ENCODE measurements around the gene PXYLP1.
"Not testable (repeated sequence)": the region's sequence is repeated elsewhere in the genome, so short reads cannot be mapped to it uniquely, and the experiment has no call there.

PXYLP1 gene

DNA sequence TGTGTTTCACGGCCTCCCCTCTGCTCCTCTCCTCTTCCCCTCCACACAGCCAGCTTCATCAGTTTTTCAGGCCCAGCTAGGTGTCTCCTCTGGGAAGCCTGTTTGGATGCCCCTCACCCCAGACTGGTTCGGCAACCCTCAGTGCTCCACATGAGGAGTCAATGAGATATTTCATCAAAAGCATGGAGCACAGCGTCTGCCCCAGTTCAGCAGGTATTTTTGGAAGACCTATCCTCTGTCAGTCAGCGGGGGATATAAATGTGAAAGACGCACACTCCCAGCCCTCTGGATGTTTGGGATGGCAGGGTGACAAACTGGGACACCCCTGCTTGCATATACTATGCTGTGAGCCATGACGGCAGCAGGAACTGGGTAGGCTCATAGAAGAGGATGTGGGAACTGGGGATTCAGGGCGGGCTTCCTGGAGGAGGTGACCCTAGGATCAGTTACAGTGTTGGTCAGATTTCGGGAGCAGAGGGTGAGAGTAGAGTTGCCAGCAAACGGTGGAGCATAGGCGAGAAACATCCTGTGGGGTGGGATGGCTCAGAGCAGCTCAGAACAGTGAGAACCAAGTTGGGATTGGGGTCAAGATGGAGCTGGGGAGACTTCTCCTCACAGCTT lies 42.9 kb downstream of the PXYLP1 start:
- DNase-seq, result no peak

DNA sequence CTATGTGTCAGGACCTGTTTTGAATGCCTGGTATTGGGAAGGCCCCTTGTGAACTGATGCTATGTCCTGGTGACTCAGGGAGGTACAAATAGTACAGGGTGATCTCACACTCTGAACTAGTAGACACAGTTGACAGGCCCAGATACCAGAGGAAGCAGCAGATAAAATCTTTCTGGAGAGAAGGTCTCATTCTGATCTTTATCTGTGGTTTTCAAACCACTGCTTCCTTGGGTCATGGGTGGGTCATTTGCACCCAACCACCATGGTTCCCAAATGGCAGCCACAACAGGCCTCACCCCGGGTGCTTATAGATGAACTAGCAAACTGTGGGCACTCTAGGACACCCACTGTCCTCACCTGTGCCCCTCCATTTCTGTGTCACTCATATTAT lies 43.4 kb downstream of the PXYLP1 start:
- DNase-seq, result no peak

GRCh38 chr3:141275511-141275910 lies 43.9 kb downstream of the PXYLP1 start:
- DNase-seq, result no peak

DNA sequence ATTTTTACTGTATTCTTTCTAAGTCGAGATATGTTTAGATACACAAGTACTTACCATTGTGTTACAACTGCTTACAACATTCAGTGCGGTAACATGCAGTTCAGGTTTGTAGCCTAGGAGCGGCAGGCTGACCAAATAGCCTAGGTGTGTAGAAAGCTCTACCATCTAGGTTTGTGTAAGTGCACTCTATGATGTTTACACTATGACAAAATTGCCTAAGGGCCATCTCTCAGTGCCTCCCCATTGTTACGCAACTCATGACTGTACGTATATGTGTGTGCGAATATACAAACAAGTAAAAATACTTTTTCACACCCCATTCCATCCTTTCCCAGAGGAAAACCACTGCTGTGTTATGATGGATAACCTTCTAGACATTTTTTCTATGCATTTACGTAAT lies 44.3 kb downstream of the PXYLP1 start:
- DNase-seq, result peak; percentile 75

- DNase-seq, result no peak
These were observed 44.8 kb downstream of the PXYLP1 start for GRCh38 chr3:141276398-141276797.

DNA sequence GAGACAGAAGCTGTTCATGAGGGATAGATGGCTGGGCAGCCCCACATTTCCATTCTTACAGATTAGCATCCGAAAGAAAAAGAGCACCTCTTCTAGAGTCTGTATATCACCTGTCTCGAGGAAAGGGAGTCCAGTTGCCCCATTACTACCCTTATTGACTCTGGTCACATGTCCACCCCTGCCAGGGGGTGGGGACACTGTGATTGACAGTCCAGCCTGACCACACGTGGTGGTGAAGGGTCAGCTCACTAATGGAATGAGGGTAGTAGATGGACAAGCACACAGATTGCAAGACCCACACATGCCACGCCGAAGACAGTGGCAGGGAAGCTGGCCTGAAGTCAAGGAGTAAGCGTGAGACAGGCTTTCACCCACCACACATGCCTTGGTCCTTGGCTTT lies 45.8 kb downstream of the PXYLP1 start:
- DNase-seq, result no peak

DNA sequence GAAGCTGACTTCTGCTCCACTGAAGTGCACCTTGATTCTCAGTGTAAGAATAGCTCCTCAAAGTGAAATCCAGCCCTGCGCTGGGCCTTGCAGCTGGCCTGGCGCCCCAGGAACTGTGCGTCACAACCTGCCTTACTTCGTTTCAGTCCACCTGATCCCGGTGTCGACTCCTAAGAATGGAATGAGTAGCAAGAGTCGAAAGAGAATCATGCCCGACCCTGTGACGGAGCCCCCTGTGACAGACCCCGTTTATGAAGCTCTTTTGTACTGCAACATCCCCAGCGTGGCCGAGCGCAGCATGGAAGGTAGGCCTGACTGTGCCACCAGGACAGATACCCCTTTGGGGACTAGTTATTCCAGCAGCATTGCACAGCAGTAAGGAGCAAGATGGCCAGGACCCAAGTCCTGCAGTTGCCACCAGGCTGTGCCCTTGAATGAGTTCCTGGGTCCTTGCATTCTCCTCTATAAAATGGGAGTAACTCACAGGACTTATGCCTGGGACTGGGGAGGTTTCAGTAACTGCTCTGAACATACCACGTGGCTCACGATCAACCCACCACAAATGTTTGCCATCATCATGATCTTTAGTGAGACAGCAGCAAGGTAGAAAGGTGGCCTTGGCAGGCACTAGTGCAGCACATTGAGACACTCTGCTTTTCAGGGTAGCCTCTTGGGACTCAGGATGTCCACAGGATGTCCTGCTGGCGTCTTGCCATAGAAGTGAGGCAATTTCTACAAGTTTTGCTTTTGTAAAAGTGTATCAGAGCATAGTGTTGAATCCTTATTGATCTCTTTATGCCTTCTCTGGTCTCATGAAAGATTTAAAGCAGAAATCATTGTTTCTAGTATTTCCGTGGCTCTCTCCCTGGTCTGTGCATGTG lies 46.8 kb downstream of the PXYLP1 start:
- DNase-seq, result no peak

- peak; percentile 34 for DNase-seq
These were observed 47.7 kb downstream of the PXYLP1 start for GRCh38 chr3:141279077-141279967.

DNA sequence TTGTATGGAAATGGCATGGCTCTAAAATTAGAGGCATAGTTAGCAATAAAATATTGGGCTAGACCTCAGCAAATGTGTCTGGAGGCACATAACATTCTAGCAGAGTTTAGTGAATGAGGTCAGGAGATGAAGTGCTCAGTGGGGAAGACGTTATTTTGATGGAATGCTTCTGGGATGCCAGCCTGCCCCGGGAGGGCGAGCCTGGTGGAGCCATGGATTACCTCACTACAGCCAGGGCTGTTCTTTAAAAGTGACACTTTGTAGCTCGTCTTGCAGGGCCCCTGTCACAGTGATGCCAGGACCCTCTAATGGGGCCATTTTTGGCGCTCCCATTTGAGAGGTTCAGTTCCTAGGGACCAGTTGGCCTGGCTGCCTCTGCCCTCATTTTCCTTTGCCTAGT lies 48.5 kb downstream of the PXYLP1 start:
- no peak for DNase-seq

DNA sequence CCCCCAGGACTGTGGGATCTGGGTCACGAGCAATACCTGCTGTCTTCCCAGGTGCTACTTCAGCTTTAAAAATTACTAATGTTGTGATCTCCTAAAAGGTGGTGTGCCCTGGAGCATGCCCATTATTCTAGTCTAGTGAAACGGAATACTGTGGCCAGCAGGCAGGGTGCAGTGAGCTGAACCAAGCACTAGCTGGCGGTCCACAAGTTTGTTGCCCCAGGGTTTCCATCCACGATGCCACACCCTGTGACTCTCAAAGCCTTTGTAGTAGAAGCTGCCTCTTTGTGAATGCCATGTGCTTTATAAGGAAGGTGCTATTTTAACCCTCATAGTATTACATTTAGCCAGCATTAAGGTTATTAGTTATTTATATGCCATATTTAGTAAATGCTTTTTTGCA lies 49.1 kb downstream of the PXYLP1 start:
- DNase-seq, result peak; percentile 60

DNA sequence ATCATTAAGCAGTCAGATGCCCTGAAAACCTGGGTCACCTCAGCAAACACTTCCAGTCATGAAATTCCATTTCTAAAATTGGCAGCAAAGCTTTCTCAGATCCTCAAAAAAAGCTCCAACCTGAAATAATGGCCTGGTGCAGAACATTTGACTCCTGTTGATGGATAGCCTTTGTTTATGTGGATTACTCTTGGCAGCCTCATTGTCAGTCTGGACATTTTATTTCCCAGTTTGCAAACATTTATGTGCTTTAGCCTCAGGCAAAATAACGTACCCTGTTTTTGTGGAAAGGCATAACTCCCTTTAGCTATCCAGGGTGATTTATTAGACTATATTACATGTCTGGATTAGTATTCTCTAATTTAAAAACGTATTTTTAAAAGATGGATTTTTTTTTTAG lies 53.9 kb downstream of the PXYLP1 start:
- DNase-seq, result peak; percentile 59

GRCh38 chr3:141286856-141287255 lies 55.2 kb downstream of the PXYLP1 start:
- DNase-seq, result no peak

DNA sequence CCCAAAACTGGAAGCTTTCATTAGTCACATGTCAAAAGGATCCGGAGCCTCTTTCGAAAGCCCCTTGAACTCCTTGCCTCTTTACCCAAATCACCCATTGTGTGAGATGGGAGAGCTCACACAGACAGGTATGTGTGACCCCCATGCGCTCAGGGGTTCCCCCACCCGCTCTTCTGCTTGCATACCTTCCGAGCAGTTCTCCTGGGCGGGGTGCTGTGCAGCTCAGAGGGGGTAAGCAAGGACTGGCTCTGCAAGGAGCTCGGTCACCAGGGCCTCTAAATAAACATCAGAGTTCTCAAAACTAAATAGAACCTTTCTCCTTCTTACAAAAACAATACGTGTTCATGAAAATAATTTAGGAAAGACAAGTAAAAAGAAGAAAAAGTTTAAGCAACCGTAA lies 55.7 kb downstream of the PXYLP1 start:
- DNase-seq, result no peak

DNA sequence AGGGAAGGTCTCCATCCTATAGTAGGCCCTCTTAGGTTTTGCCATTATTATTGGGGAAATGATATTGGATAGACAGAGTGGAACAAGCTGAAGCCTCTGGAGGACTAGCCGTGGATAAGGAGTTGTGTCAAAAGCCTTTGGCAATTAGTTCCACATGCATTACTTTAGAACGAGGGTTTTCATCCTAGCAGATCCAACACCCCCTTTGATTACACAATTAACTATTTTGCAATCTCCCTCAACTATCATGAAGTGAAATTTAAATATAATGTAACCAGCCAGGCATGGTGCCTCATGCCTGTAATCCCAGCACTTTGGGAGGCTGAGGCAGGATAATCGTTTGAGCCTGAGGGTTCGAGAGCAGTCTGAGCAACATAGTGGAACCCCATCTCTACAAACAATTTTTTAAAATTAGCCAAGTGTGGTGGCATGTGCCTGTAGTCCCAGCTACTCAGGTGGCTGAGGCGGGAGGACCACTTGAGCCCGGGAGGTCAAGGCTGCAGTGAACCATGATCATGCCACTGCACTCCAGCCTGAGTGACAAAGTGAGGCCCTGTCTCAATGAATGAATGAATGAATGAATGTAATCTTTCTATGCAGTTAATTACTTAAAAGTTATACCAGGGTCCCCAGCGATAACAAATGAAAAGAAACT lies 56.8 kb downstream of the PXYLP1 start:
- DNase-seq, result no peak

DNA sequence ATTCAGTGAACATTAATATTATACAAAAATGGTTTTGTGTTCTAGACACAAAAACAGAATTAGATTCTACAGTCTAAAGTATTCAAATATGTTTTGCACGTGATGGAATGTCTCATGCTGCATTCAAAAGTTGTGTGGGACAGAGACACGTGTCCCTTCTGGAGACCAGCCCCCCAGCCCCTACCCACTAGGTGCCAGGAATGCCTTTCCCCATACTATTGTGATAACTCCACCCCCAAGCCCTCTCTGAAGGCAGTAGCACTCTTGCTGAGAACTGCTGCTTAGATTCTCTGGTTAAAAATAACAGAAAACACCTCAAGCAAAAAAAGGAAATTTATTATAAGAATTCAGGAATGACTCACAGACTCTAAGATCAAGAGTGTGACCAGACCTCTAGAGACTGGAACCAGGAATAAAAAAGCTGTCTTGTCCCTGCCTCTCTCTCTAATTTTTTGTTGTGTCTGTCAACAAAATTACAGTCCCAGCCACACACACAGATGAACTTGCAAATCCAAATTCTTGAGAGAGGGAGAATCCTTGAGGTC lies 57.7 kb downstream of the PXYLP1 start:
- no peak for DNase-seq

DNA sequence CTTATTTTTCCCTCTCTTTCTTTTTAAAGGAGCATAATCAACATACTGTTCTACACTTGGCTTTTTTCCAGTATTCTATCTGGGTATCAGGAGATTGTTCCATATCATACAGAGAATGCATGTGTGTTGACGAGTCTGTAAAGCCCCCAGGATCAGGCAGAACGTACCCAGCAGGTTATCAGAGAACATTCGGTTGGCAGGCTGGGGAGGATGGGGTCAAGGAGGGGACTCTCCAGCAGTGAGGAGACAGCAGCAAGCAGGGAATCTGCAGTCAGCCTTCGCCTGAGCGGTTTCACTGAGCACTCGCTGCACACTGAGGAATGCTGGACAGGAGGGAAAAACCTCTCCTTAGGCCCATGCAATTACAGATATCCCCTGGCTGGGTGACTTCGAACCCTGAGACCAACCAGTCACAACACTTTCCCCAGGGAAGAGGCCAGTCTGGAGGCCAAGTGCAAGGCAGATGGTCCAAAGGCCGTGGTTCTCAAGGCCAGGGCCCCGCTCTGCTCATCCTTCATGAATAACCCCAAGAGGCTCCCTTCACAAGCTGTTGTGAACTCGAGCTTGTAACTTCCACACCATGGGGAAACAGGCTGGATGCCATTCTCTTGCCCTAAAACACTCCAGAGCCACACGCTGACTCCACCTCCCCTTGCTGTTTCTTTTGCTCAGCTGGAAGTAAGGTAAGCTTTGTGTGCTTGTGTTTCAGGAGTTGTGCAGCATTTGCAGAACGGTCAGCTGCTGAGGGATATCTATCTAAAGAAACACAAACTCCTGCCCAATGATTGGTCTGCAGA lies 60.1 kb downstream of the PXYLP1 start:
- no peak for DNase-seq

DNA sequence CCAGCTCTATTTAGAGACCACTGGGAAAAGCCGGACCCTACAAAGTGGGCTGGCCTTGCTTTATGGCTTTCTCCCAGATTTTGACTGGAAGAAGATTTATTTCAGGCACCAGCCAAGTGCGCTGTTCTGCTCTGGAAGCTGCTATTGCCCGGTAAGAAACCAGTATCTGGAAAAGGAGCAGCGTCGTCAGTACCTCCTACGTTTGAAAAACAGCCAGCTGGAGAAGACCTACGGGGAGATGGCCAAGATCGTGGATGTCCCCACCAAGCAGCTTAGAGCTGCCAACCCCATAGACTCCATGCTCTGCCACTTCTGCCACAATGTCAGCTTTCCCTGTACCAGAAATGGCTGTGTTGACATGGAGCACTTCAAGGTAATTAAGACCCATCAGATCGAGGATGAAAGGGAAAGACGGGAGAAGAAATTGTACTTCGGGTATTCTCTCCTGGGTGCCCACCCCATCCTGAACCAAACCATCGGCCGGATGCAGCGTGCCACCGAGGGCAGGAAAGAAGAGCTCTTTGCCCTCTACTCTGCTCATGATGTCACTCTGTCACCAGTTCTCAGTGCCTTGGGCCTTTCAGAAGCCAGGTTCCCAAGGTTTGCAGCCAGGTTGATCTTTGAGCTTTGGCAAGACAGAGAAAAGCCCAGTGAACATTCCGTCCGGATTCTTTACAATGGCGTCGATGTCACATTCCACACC lies 60.9 kb downstream of the PXYLP1 start:
- DNase-seq, result no peak

DNA sequence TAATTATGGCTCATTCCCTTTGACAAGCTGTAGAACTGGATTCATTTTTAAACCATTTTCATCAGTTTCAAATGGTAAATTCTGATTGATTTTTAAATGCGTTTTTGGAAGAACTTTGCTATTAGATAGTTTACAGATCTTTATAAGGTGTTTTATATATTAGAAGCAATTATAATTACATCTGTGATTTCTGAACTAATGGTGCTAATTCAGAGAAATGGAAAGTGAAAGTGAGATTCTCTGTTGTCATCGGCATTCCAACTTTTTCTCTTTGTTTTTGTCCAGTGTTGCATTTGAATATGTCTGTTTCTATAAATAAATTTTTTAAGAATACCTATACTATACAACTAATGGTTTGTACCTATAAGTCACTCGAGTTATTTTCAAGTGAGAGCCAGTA lies 62.7 kb downstream of the PXYLP1 start:
- no peak for DNase-seq

- DNase-seq, result no peak
These were observed 63.2 kb downstream of the PXYLP1 start for GRCh38 chr3:141294848-141295247.

DNA sequence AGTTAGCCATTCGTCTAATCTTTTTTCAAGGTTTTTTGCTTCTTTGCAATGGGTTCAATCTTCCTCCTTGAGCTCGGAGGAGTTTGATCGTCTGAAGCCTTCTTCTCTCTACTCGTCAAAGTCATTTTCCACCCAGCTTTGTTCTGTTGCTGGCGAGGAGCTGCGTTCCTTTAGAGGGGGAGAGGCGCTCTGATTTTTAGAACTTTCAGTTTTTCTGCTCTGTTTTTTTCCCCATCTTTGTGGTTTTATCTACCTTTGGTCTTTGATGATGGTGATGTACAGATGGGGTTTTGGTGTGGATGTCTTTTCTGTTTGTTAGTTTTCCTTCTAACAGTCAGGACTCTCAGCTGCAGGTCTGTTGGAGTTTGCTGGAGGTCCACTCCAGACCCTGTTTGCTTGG lies 68.8 kb downstream of the PXYLP1 start:
- not testable (repeated sequence) for DNase-seq
